Activated effector memory CD4-positive, alpha-beta T cell treated with anti-CD3 and anti-CD28 coated beads, Interleukin-2, amount 50 U/mL, for 16 hours (primary cell): ENCODE measurements around the gene ATOX1.
"Not testable (repeated sequence)": the region's sequence is repeated elsewhere in the genome, so short reads cannot be mapped to it uniquely, and the experiment has no call there.

Source experiments
- DNase-seq: peaks from one replicate; pipeline ENCODE4 v3.0.0-alpha.2; 2020

ATOX1 gene

DNA sequence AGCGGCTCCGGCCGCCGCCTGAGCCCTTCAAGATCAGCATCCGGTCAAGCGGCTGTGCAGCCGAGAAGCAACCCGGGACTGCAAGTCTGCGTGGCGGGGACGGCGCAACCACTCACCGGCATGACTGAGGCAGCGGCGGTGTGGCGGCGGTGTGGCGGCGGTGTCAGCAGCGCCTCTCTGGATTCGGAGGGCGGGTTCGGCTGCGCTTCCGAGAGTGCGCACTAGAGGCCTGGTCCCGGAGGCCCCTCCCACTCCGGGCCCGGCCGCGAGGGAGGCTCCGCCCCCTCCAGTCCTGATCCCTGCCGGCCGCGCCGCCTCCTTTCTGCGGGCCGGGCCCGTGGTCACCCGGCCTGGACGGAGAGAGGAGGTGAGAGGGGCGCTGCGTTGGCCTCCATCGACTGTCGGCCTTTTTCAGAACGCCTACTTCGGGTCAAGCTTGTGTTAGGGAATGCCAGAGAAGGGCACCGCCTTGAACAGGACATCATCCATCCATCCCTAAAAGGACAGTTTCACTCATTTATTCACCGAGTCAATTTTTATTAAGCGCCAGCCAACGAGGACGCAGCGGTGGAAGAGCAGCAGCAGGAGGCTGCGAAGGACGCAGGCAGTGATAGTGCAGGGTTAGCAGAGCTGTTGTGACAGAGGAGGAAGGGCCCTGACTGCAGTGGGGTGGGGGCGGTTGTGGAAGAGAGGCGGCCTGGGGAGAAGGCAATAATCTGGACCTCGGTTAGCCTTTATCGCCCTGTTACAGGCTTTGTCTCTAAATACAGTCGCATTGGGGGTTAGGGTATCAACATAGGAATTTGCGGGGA lies at the start of gene ATOX1:
Gene ATOX1, minus strand, starts transcription at position 202 of the 812 bp plus-strand sequence. Its CDS starts 80 bp downstream, at position 122.
- DNase-seq: peak; percentile 96

- DNase-seq: no peak
These were observed 47.2 kb upstream of the ATOX1 start for GRCh38 chr5:151805414-151806223.

DNA sequence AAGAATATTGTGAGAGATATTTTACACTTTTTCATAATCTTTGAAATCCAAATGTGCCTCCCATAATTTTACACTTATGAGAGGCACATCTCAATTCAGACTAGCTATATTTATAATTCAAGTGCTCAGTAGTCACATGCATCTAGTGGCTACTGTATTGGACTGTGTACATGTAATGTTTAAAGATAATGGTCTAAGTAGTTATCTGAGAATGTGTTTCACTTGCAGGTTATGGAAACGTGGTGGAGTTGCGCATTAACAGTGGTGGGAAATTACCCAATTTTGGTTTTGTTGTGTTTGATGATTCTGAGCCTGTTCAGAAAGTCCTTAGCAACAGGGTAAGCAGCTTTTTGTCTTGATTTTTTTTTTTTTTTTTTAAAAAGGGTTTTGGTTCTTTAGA lies 42.1 kb upstream of the ATOX1 start:
- no peak for DNase-seq

DNA sequence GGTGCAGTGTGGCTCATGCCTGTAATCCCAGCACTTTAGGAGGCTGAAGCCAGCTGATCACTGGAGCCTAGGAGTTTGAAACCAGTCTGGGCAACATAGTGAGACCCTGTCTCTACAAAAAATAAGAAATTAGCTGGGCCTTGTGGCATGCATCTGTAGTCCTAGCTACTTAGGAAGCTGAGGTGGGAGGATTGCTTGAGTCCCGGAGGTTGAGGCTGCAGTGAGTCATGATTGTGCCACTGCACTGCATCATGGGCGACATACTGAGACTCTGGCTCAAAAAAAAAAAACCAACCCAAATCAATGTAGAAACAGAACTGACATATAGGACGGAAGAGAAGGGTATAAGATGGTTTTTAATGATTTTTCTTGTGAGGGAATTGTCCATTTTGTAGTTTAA lies 41.0 kb upstream of the ATOX1 start:
- no peak for DNase-seq

- no peak for DNase-seq
These were observed 40.2 kb upstream of the ATOX1 start for GRCh38 chr5:151798674-151799073.

DNA sequence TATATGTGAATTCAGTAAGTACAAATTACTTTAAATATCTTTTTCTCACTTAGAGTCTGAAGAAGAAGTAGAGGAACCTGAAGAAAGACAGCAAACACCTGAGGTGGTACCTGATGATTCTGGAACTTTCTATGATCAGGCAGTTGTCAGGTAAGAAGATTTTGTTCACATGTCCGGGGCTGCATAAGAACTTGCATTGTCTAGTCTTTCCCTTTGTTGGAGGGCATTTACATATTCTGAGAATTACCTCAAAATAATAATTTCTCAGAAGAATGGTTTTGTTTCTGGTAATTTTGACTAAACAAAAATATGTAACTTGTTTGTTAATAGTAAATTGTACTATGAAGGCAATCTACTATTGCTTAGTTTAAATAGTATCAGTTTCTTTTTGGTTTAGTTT lies 37.0 kb upstream of the ATOX1 start:
- DNase-seq: no peak

- no peak for DNase-seq
These were observed 34.9 kb upstream of the ATOX1 start for GRCh38 chr5:151793358-151793757.

- DNase-seq: no peak
These were observed 29.4 kb upstream of the ATOX1 start for GRCh38 chr5:151787817-151788216.

DNA sequence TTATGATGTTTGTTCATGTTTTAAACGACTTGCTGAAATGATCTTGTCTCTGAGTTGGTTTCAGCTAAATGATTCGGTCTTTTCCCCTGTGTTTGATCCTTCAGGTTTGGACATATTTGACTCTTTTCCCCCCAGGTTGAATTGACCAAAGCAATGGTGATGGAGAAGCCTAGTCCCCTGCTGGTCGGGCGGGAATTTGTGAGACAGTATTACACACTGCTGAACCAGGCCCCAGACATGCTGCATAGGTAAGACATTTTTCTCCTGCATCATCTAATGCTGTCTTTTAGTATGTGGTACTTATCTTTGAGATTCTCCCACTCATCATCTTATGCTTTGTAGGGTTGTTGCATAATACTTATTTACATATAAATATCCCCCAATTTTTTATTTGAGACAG lies 28.0 kb upstream of the ATOX1 start:
- DNase-seq: no peak

DNA sequence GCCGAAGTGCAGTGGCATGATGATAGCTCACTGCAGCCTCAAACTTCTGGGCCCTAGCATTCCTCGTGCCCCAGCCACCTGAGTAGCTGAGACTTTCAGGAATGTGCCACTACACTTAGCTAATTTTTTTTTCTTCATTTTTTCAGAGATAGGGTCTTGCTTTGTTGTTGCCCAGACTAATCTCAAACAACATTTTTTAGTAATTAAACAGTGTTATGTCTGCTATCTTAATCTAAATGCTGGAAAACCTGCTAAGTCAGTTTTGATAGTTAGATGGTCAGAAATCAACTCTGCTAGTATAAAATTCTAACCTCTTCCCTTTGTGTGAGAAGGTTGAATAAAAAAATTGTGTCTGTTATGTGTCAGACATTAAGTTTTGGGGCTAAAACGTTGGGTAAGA lies 25.7 kb upstream of the ATOX1 start:
- no peak for DNase-seq

DNA sequence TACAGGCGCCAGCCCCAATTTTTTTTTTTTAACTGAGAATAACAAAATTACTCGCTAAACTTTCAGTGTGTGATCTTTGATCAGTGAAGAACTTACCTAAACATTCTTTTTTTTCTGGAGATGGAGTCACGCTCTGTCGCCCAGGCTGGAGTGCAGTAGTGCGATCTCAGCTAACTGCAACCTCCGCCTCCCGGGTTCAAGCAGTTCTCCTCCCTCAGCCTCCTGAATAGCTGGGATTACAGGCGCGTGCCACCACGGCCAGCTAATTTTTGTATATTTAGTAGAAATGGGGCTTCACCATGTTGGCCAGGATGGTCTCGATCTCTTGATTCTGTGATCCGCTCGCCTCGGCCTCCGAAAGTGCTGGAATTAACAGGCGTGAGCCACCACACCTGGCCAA lies 25.2 kb upstream of the ATOX1 start:
- DNase-seq: not testable (repeated sequence)

DNA sequence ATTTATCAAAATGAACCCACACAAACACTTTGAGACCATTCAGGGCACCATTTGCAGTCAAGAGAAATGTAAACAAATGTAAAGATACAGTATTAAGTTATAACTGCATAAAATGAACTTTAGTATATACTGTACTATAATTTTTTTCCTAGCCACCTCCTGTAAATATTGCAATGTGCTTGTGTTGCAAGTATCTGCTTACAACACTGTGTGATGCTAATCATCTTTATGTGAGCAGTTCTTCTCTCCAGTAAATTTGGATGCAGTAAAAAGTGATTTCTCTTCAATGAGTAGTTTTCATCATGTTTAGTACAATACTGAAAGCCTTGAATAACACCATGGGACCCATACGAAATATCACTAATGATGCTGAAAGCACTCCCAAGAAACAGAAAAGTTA lies 22.8 kb upstream of the ATOX1 start:
- no peak for DNase-seq

- no peak for DNase-seq
These were observed 21.9 kb upstream of the ATOX1 start for GRCh38 chr5:151780348-151780747.

DNA sequence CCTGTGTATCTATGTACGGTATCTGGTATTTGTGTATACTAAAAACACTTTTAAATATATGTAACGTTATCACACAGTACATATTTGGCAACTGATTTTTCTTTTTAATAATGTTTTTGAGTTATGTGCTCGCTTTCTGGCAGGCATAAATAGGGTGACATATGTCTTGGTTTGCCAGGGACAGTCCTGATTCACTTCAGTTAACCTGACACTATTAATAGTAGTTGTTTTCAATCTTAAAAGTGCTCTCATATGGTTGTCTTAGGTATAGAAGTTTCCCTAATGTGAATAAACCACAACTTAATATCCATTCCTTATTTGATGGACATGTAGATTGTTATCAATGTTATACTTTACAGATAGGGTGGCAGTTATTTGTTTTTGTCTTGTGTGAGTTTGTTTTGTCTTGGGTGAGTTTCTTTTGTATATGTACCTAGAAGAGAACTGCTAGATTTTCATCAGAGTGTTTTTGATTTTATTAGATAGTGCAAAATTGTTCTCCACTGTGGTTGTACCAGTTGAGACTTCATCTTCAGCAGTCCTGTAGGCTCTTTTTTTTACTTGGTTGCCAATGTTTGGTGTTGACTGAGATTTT lies 21.2 kb upstream of the ATOX1 start:
- no peak for DNase-seq

- no peak for DNase-seq
These were observed 16.7 kb upstream of the ATOX1 start for GRCh38 chr5:151775025-151775606.

- DNase-seq: no peak
These were observed 15.5 kb upstream of the ATOX1 start for GRCh38 chr5:151773951-151774350.

DNA sequence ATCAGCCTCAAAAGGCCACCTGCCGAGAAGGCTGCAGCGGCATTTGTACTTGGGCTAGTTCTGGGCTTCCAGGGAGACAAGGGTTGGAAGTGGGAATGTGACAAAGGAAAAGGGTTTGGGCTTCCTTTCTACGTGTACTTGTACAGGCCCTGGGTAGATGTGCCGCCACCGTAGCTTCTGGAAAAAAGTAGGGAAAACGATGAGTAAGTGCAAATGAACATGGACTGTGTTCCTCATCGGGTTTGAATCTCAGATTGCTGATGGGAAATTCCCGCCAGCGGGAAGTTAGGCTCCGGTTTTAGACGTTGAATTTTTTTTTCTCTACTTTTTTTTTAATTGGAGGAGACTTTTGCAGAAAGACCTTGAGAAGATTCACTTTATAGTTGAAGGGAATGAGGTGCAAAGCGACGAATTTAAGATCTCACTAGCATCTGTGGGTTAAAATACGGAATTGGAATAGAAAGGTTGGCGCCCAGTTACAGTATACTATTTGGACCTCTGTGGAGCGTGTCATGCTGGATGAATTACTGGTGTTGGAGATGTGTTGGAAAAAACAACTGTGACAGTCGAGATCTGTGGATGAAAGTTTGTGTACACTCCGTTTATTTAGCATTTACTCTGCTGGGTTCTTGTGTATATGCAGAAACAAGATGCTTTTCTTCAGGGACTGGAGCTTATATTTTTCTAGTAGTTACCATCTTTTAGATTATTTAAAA lies 14.6 kb upstream of the ATOX1 start:
- DNase-seq: peak; percentile 69

- DNase-seq: peak; percentile 80
These were observed 13.8 kb upstream of the ATOX1 start for GRCh38 chr5:151772029-151772845.

- peak; percentile 100 for DNase-seq
These were observed 13.0 kb upstream of the ATOX1 start, which contains the start of gene G3BP1 for GRCh38 chr5:151771259-151772028. G3BP1 (plus strand) TSS chr5:151771954; CDS start chr5:151786621, 14,667 bp downstream.

DNA sequence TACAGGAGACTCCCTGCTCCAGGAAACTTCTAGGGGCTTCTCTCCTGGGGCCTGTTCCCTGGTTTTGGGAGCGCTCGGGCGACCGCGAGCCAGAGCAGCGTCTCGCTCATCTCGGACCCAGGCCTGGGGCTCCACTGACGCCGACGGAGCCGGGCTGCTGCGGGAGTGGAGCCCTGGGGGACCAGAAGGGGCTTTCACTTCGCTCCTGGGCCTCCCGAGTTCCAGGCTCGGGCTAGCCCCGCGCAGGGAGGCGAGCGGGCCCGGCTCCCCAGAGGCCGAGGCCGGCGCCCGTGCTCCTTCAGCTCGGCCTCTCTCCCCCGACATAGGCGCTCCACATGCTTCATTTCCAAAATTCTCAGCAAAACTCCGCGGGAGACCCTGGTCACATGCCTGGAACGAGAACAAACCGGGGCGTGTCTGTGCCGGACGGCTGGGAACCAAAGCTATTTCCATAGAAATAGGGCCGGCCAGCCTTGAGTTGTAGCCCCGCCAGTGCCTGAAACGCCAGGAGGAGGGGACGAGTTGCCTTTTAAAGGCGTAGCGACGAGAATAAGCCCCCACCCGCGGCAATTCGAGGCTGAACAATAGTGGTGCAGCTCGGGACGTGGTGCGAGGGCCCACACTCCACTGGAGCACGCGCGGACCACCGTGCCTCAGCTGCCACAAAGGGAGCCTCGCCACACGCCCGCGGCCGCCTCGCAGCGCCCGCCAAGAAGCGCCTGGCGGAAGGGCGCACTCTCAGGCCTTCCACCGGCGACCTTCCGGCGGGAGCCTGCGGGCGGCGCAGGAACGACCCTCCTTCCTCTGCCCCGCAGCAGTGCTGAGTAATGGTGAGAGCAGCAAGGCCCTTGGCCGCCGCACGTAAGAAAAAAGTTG lies 12.2 kb upstream of the ATOX1 start:
- no peak for DNase-seq
